H1 (cell line): ENCODE results near the gene PRSS53. TPM values are rescaled to one million over a fixed set of nuclear protein-coding genes. Genes with fewer than 3 reads are reported as not detected.

Experiments used
- ATF2 ChIP-seq: IDR thresholded peaks from 2 replicates; pipeline ENCODE4 v1.6.1; 2012; ENCODE audit warnings: low read length, inconsistent platforms
- ATF3 ChIP-seq: IDR thresholded peaks from 2 replicates; pipeline ENCODE4 v1.6.1; 2011; ENCODE audit warnings: low read depth, mild to moderate bottlenecking, low read length; ENCODE audit not compliant: insufficient read depth
- BCL11A ChIP-seq, 2 experiments: IDR thresholded peaks; one replicate each; pipeline ENCODE4 v1.6.1; 2011; ENCODE audit warnings: low read depth in 2 of 2, low read length in 2 of 2, mild to moderate bottlenecking in 2 of 2
- CREB1 ChIP-seq: IDR thresholded peaks from 2 replicates; pipeline ENCODE4 v1.6.1; 2012; ENCODE audit warnings: inconsistent platforms
- CTBP2 ChIP-seq: IDR thresholded peaks from 2 replicates; pipeline ENCODE4 v1.7.0; 2011; ENCODE audit warnings: borderline replicate concordance, mild to moderate bottlenecking, moderate library complexity, mixed read lengths, low read length; ENCODE audit not compliant: insufficient read depth, insufficient read length
- EP300 ChIP-seq, 2 experiments: IDR thresholded peaks; 1 replicate in 1 of 2; 2 replicates in 1 of 2; pipeline ENCODE4 v1.6.1; 2011 to 2012; ENCODE audit warnings: low read depth in 2 of 2, low read length in 2 of 2, mild to moderate bottlenecking in 2 of 2, borderline replicate concordance in 1 of 2, inconsistent platforms in 1 of 2, moderate library complexity in 1 of 2
- EZH2 ChIP-seq: fragments of 200-600 bp; sonication (generic); IDR thresholded peaks from 2 replicates; pipeline ENCODE4 v1.7.1; 2012; ENCODE audit warnings: low read depth, mild to moderate bottlenecking, moderate library complexity, low read length, inconsistent platforms; ENCODE audit not compliant: severe bottlenecking
- GABPA ChIP-seq: IDR thresholded peaks from 2 replicates; pipeline ENCODE4 v1.6.1; 2011; ENCODE audit warnings: mild to moderate bottlenecking, low read length, moderate library complexity, borderline replicate concordance; ENCODE audit not compliant: insufficient read depth
- JUND ChIP-seq: IDR thresholded peaks from 2 replicates; pipeline ENCODE4 v1.6.1; 2011; ENCODE audit warnings: mild to moderate bottlenecking, improper control_type of control experiment, low read length
- MAX ChIP-seq: IDR thresholded peaks from 2 replicates; pipeline ENCODE4 v1.6.1; 2012; ENCODE audit warnings: inconsistent platforms
- NANOG ChIP-seq: IDR thresholded peaks from 2 replicates; pipeline ENCODE4 v1.6.1; 2011; ENCODE audit warnings: low read length, low read depth, mild to moderate bottlenecking, inconsistent platforms; ENCODE audit not compliant: insufficient read depth, poor library complexity, severe bottlenecking
- POLR2A ChIP-seq, 2 experiments: IDR thresholded peaks; 1 replicate in 1 of 2; 2 replicates in 1 of 2; pipeline ENCODE4 v1.6.1; 2011; ENCODE audit warnings: low read depth in 2 of 2, low read length in 2 of 2, mild to moderate bottlenecking in 2 of 2; ENCODE audit errors: control extremely low read depth in 1 of 2
- RAD21 ChIP-seq, 2 experiments: IDR thresholded peaks in 1 of 2; conservative IDR thresholded peaks in 1 of 2; 2 replicates each; pipeline ENCODE4 v1.6.1; 2011; ENCODE audit warnings: low read depth in 2 of 2, low read length in 2 of 2, improper control_type of control experiment in 1 of 2, inconsistent platforms in 1 of 2, mild to moderate bottlenecking in 1 of 2, moderate library complexity in 1 of 2
- RBBP5 ChIP-seq: IDR thresholded peaks from 2 replicates; pipeline ENCODE4 v1.7.1; 2012; ENCODE audit warnings: low read depth, mild to moderate bottlenecking, inconsistent platforms, low read length, moderate library complexity, borderline replicate concordance
- RNF2 ChIP-seq: fragments of 200-900, 300-1000 bp; sonication (generic); IDR thresholded peaks from 2 replicates; pipeline ENCODE4 v1.7.1; 2016; ENCODE audit warnings: borderline replicate concordance, low read depth, mild to moderate bottlenecking, antibody characterized with exemption, low read length; ENCODE audit not compliant: poor library complexity, severe bottlenecking; ENCODE audit errors: missing control alignments
- SP2 ChIP-seq: IDR thresholded peaks from 2 replicates; pipeline ENCODE4 v1.6.1; 2012; ENCODE audit warnings: mild to moderate bottlenecking, low read length, inconsistent platforms
- TBP ChIP-seq: IDR thresholded peaks from 2 replicates; pipeline ENCODE4 v1.6.1; 2011; ENCODE audit warnings: low read depth, low read length, improper control_type of control experiment
- USF2 ChIP-seq: IDR thresholded peaks from 2 replicates; pipeline ENCODE4 v1.6.1; 2011; ENCODE audit warnings: low read length, improper control_type of control experiment
- polyA plus RNA-seq, 7 experiments: library from polyadenylated mRNA; depleted of rRNA in 3 of 7; stranded (reverse) in 5 of 7; unstranded in 2 of 7; fragments of >200 nt in 5 of 7; fragments of 200-250 nt in 2 of 7; gene quantifications; 1 replicate in 5 of 7; 2 replicates in 1 of 7; 4 replicates in 1 of 7; pipeline versions ENCODE4 v1.2.1 to v1.2.3, GENCODE V29; 2011 to 2013; ENCODE audit warnings: missing spikeins in 2 of 7, mixed read lengths in 2 of 7
- total RNA-seq: library from RNA; stranded (reverse); fragmentation: NEBNext Ultra II Directional; extraction: Animal tissue kit (Norgen Biotek cat#: 25700); gene quantifications from 2 replicates; pipeline ENCODE4 v1.2.1, GENCODE V29; 2021

Gene PRSS53
- total and polyA plus RNA-seq, 2 of the 8 experiments (the other 6 are each of a cell fraction or from before 2014, with no cell fraction given), result 1.7 to 2.6 TPM

- peak; percentile 81 for TF ChIP-seq USF2
- TF ChIP-seq MAX, result peak; percentile 5; the same call in 1 of the 2 replicates
- TF ChIP-seq CTBP2, result no peak
- TF ChIP-seq RNF2, result no peak
- no peak for TF ChIP-seq NANOG
- no peak for TF ChIP-seq RBBP5
- TF ChIP-seq CREB1, result no peak
- no peak for TF ChIP-seq BCL11A (IDR thresholded peaks at IDR 0.05; ENCODE audit: low read depth in 2 of 2, low read length in 2 of 2)
- peak; percentile 31; the same call in 1 of the 2 replicates for TF ChIP-seq ATF3
- no peak for TF ChIP-seq SP2
- TF ChIP-seq RAD21 (IDR thresholded peaks at IDR 0.05 in 1 of 2, conservative IDR thresholded peaks at IDR 0.05 in 1 of 2; ENCODE audit: low read depth in 2 of 2, low read length in 2 of 2), result no peak
- peak in 1 of 2 experiments; percentile 60; a peak in 2 of 3 replicates for TF ChIP-seq POLR2A (IDR thresholded peaks at IDR 0.05; ENCODE audit: control extremely low read depth in 1 of 2, low read depth in 2 of 2, low read length in 2 of 2)
- TF ChIP-seq JUND, result no peak
- TF ChIP-seq ATF2, result no peak
- TF ChIP-seq EP300 (IDR thresholded peaks at IDR 0.05; ENCODE audit: borderline replicate concordance in 1 of 2, low read depth in 2 of 2, low read length in 2 of 2), result no peak
- peak; percentile 21; the same call in 1 of the 2 replicates for TF ChIP-seq TBP
- no peak for TF ChIP-seq EZH2
- no peak for TF ChIP-seq GABPA
These were observed 46.1 kb upstream of the PRSS53 start (continued) for GRCh38 chr16:31134625-31135534.
